ENCODE measurements around the gene PSMD1.

- TF ChIP-seq CTCF (IDR thresholded peaks at IDR 0.05; ENCODE audit: low read depth, low read length, poor library complexity, severe bottlenecking) (no peak), EZH2phosphoT487 (IDR thresholded peaks at IDR 0.05; ENCODE audit: borderline replicate concordance, low read length) (no peak)
Observed at GRCh38 chr2:231185050-231185725, 128.5 kb downstream of the PSMD1 start.
